GM23248 (cell line): ENCODE results near the gene FHOD3.

Experiments used
- EZH2 ChIP-seq: fragments of 200-600 bp; sonication (generic); IDR thresholded peaks from 2 replicates; pipeline ENCODE4 v1.6.1; 2018; ENCODE audit warnings: antibody characterized with exemption, mild to moderate bottlenecking; ENCODE audit not compliant: insufficient read depth, poor library complexity, severe bottlenecking
- EZH2phosphoT487 ChIP-seq: fragments of 200-600 bp; sonication (generic); IDR thresholded peaks from 2 replicates; pipeline ENCODE4 v1.6.1; 2018; ENCODE audit warnings: antibody characterized with exemption, moderate library complexity, mild to moderate bottlenecking, low read depth; ENCODE audit not compliant: insufficient read depth

- TF ChIP-seq EZH2phosphoT487 = no peak
- TF ChIP-seq EZH2 = no peak
Measured at GRCh38 chr18:36776650-36777049, 479.1 kb downstream of the FHOD3 start.
